B cell (primary cell): ENCODE results near the gene BCAM. TPM values are rescaled to one million over a fixed set of nuclear protein-coding genes. Genes with fewer than 3 reads are reported as not detected.

ENCODE experiments used
- ATAC-seq: fragments of 200-7000 bp; cut with Tn5 transposase; one replicate; pipeline ENCODE4 v1.10.0; 2021; ENCODE audit warnings: low read depth, mild to moderate bottlenecking, moderate number of reproducible peaks, moderate library complexity
- CTCF ChIA-PET: fragments of 350-600 bp; sonication (Branson Sonifier 250); formaldehyde crosslinking; loops from one replicate; lab custom pipeline; 2021; ENCODE audit warnings: antibody characterized with exemption, inconsistent platforms; lab: Charles Lee
- POLR2A ChIA-PET: fragments of 350-600 bp; sonication (Branson Sonifier 250); formaldehyde crosslinking; loops from one replicate; lab custom pipeline; 2021; ENCODE audit warnings: antibody characterized with exemption; lab: Charles Lee
- DNase-seq: peaks from one replicate; pipeline ENCODE4 v3.0.0; 2013
- H2AFZ ChIP-seq: 2 replicates; pipeline ENCODE4 v1.6.1; 2012; ENCODE audit warnings: mild to moderate bottlenecking, low read depth, low read length; ENCODE audit not compliant: insufficient read depth, poor library complexity, severe bottlenecking
- H3K27ac ChIP-seq, 2 donors: 1 replicate in 1 of 2; 2 replicates in 1 of 2; pipeline ENCODE4 v1.5.1; 2012 to 2013; ENCODE audit warnings: low read length in 2 of 2, mild to moderate bottlenecking in 2 of 2, moderate library complexity in 1 of 2
- H3K27me3 ChIP-seq, 4 experiments: fragments of 200-600 bp in 1 of 4; sonication (generic) in 1 of 4; replicated peaks in 1 of 4; 1 replicate in 2 of 4; 2 replicates in 2 of 4; pipeline versions ENCODE4 v1.6.1 to v1.7.0; 2013 to 2016; ENCODE audit warnings: low read length in 3 of 4, mild to moderate bottlenecking in 2 of 4, mixed read lengths in 1 of 4, moderate library complexity in 1 of 4; ENCODE audit not compliant: insufficient read depth in 4 of 4, control insufficient read depth in 3 of 4; ENCODE audit errors: control extremely low read depth in 1 of 4
- H3K36me3 ChIP-seq, 2 experiments: replicated peaks in 1 of 2; 1 replicate in 1 of 2; 2 replicates in 1 of 2; pipeline versions ENCODE4 v1.6.1 to v1.7.1; 2013; ENCODE audit warnings: low read length in 1 of 2; ENCODE audit not compliant: insufficient read depth in 2 of 2, control insufficient read depth in 1 of 2; ENCODE audit errors: control extremely low read depth in 1 of 2, extremely low read depth in 1 of 2
- H3K4me1 ChIP-seq, 2 donors: fragments of 200-600 bp in 1 of 2; sonication (generic) in 1 of 2; 1 replicate in 1 of 2; 2 replicates in 1 of 2; pipeline versions ENCODE4 v1.5.1 to v1.6.1; 2013 to 2017; ENCODE audit warnings: low read length in 2 of 2; ENCODE audit not compliant: control insufficient read depth in 2 of 2, insufficient read depth in 2 of 2
- H3K4me2 ChIP-seq: replicated peaks from 2 replicates; pipeline ENCODE3; 2012; ENCODE audit warnings: mild to moderate bottlenecking, low read depth, low read length; ENCODE audit not compliant: poor library complexity, severe bottlenecking
- H3K4me3 ChIP-seq, 5 experiments: fragments of 200-600 bp in 1 of 5; sonication (generic) in 1 of 5; 1 replicate in 3 of 5; 2 replicates in 2 of 5; pipeline versions ENCODE4 v1.5.1 to v1.7.0; 2011 to 2016; ENCODE audit warnings: low read length in 4 of 5, mild to moderate bottlenecking in 4 of 5, low read depth in 2 of 5, control low read depth in 1 of 5, moderate library complexity in 1 of 5; ENCODE audit not compliant: insufficient read depth in 1 of 5; ENCODE audit errors: control extremely low read depth in 1 of 5, extremely low read depth in 1 of 5
- H3K79me2 ChIP-seq: fragments of 200-600 bp; sonication (generic); one replicate; pipeline ENCODE4 v1.6.0; 2016; ENCODE audit warnings: low read length; ENCODE audit not compliant: control insufficient read depth, insufficient read depth
- H3K9ac ChIP-seq: fragments of 200-600 bp; sonication (generic); 2 replicates; pipeline ENCODE4 v1.6.1; 2017; ENCODE audit warnings: mild to moderate bottlenecking, low read length, moderate library complexity
- H3K9me3 ChIP-seq, 3 donors: one replicate each; pipeline versions ENCODE4 v1.6.1 to v1.7.1; 2013; ENCODE audit warnings: low read length in 2 of 3; ENCODE audit not compliant: control insufficient read depth in 2 of 3, insufficient read depth in 1 of 3; ENCODE audit errors: control extremely low read depth in 1 of 3
- H4K20me1 ChIP-seq: 2 replicates; pipeline ENCODE4 v1.6.0; 2012; ENCODE audit warnings: mild to moderate bottlenecking, low read length; ENCODE audit not compliant: insufficient read depth, control insufficient read depth, poor library complexity, severe bottlenecking
- H3K27ac Mint-ChIP-seq: one replicate; pipeline ENCODE4 v1.8.0; 2021; ENCODE audit warnings: mixed read lengths
- H3K27me3 Mint-ChIP-seq: one replicate; pipeline ENCODE4 v1.8.0; 2021; ENCODE audit warnings: mixed read lengths
- H3K4me1 Mint-ChIP-seq: one replicate; pipeline ENCODE4 v1.8.0; 2021; ENCODE audit warnings: mixed read lengths
- H3K4me3 Mint-ChIP-seq: one replicate; pipeline ENCODE4 v1.8.0; 2021; ENCODE audit warnings: mixed read lengths
- H3K9me3 Mint-ChIP-seq: one replicate; pipeline ENCODE4 v1.8.0; 2022; ENCODE audit warnings: mixed read lengths; ENCODE audit not compliant: insufficient read depth
- EZH2 ChIP-seq: IDR thresholded peaks from 2 replicates; pipeline ENCODE4 v1.6.1; 2012; ENCODE audit warnings: borderline replicate concordance, low read depth, mild to moderate bottlenecking, moderate library complexity, low read length; ENCODE audit not compliant: insufficient read depth, poor library complexity, severe bottlenecking
- WGBS: methylation state at CpG from one replicate; pipeline ENCODE4 v1.1.5; 2013; ENCODE audit warnings: missing lambda C conversion rate; ENCODE audit not compliant: insufficient coverage; 5-methylcytosine and 5-hydroxymethylcytosine counted together
- intact Hi-C: fragments of 100-400 bp; cut with micrococcal nuclease; formaldehyde crosslinking; loops from one replicate; pipeline ENCODE4 v1.10.0; 2022
- polyA plus RNA-seq: library from polyadenylated mRNA; depleted of rRNA; stranded (reverse); fragments of >200 nt; gene quantifications from 2 replicates; pipeline ENCODE4 v1.2.3, GENCODE V29; 2012
- total RNA-seq, 2 donors: library from RNA; stranded (reverse); fragments of 120-200 nt in 1 of 2; gene quantifications; 1 replicate in 1 of 2; 2 replicates in 1 of 2; pipeline versions ENCODE4 v1.2.3 to v1.2.4, GENCODE V29; 2013 to 2022
- TF ChIP-seq, protein P1 (sequence below): fragments of 200-600 bp; IDR thresholded peaks from one replicate; pipeline ENCODE4 v1.8.0; 2022; ENCODE audit warnings: antibody characterized with exemption, mild to moderate bottlenecking

Gene BCAM
- total and polyA plus RNA-seq, 2 donors (not counting 1 experiment from before 2014, with no cell fraction given): not detected

- H3K27me3 ChIP-seq: peaks cover 0 to 31% (median 7%) of the 10 kb centered on the region in 4 experiments
- ATAC-seq: no peak
- ChIA-PET CTCF (interaction anchor here (0.7 kb wide), 1 partner anchor 30 kb away, joined by 3 read pairs; no protein-coding TSS in a partner anchor), POLR2A (no interaction called here)
- DNase-seq: no peak
- H3K4me3 ChIP-seq: no peak overlapping the region
- 93% methylated on average over 7 of the region's 13 CpGs for WGBS
- no peak overlapping the region for H3K27ac ChIP-seq
- no peak overlapping the region for H3K9ac ChIP-seq
- H3K9me3 Mint-ChIP-seq: no peaks in the 10 kb centered on the region
- no peak overlapping the region for H3K4me2 ChIP-seq
- H3K4me3 Mint-ChIP-seq: no peak overlapping the region
- H3K36me3 ChIP-seq: no peaks in the 10 kb centered on the region
- H3K79me2 ChIP-seq: no peaks in the 10 kb centered on the region
- peaks cover 0 to 4% (median 0%) of the 10 kb centered on the region in 3 donors for H3K9me3 ChIP-seq
- H3K4me1 ChIP-seq: peaks cover 10% of the 10 kb centered on the region in 2 donors
- peaks cover 9% of the 10 kb centered on the region for H3K4me1 Mint-ChIP-seq
- H3K27me3 Mint-ChIP-seq: peaks cover 31% of the 10 kb centered on the region
- no peak overlapping the region for H2AFZ ChIP-seq
- H3K27ac Mint-ChIP-seq: no peak overlapping the region
- no peak for TF ChIP-seq EZH2
- TF ChIP-seq, protein P1, sequence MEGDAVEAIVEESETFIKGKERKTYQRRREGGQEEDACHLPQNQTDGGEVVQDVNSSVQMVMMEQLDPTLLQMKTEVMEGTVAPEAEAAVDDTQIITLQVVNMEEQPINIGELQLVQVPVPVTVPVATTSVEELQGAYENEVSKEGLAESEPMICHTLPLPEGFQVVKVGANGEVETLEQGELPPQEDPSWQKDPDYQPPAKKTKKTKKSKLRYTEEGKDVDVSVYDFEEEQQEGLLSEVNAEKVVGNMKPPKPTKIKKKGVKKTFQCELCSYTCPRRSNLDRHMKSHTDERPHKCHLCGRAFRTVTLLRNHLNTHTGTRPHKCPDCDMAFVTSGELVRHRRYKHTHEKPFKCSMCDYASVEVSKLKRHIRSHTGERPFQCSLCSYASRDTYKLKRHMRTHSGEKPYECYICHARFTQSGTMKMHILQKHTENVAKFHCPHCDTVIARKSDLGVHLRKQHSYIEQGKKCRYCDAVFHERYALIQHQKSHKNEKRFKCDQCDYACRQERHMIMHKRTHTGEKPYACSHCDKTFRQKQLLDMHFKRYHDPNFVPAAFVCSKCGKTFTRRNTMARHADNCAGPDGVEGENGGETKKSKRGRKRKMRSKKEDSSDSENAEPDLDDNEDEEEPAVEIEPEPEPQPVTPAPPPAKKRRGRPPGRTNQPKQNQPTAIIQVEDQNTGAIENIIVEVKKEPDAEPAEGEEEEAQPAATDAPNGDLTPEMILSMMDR: no peak
- intact Hi-C loops: no loop called here
- no peaks in the 10 kb centered on the region for H4K20me1 ChIP-seq
These were observed 1.6 kb downstream of the BCAM start for GRCh38 chr19:44810234-44811121.

DNA sequence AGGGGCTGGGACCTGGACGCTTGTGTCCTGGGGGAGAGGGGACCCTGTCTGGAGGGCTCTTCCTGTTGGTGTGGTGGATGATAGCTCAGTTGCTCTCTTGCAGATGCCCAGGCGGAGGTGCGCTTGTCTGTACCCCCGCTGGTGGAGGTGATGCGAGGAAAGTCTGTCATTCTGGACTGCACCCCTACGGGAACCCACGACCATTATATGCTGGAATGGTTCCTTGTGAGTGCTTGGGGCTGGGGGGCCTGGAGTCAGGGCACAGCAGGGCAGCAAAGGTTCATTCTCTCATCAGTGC lies 2.2 kb downstream of the BCAM start:
- 91% methylated on average over 4 of the region's 7 CpGs for WGBS
- Histone ChIP-seq H3K79me2 (no peaks in the 10 kb centered on the region), H3K27me3 (peaks cover 0 to 31% (median 7%) of the 10 kb centered on the region in 4 experiments), H3K9ac (no peak overlapping the region), H3K4me3 (no peak overlapping the region), H3K4me1 (peaks cover 10% of the 10 kb centered on the region in 2 donors), H2AFZ (no peak overlapping the region), H3K36me3 (no peaks in the 10 kb centered on the region), H3K4me2 (no peak overlapping the region), H4K20me1 (no peaks in the 10 kb centered on the region), H3K9me3 (peaks cover 0 to 4% (median 0%) of the 10 kb centered on the region in 3 donors), H3K27ac (no peak overlapping the region)
- POLR2A ChIA-PET: no interaction called here
- H3K4me3 Mint-ChIP-seq: no peak overlapping the region
- CTCF ChIA-PET: interaction anchor here (0.7 kb wide), 1 partner anchor 31 kb away, joined by 3 read pairs; no protein-coding TSS in a partner anchor
- peaks cover 9% of the 10 kb centered on the region for H3K4me1 Mint-ChIP-seq
- H3K9me3 Mint-ChIP-seq: no peaks in the 10 kb centered on the region
- no peak for ATAC-seq
- H3K27me3 Mint-ChIP-seq: peaks cover 31% of the 10 kb centered on the region
- DNase-seq: no peak
- no peak overlapping the region for H3K27ac Mint-ChIP-seq
- intact Hi-C loops: no loop called here
- no peak for TF ChIP-seq EZH2
- TF ChIP-seq, protein P1: no peak
